ENCODE measurements around the gene ISL2. TPM values are rescaled to one million over a fixed set of nuclear protein-coding genes. Genes with fewer than 3 reads are reported as not detected.

The ISL2 gene
- total and polyA plus RNA-seq, 4 donors, result 0.22 to 0.86 (median 0.38) TPM; not detected in 1

- no peak for TF ChIP-seq CTCF (IDR thresholded peaks at IDR 0.05; ENCODE audit: control extremely low read depth, extremely low read depth)
- Histone ChIP-seq H3K27me3 (ENCODE audit: control insufficient read depth in 3 of 3, insufficient read depth in 3 of 3, low read length in 2 of 3) (peaks cover 0 to 21% (median 20%) of the 10 kb centered on the region in 3 donors), H3K9me3 (ENCODE audit: control insufficient read depth in 4 of 4, insufficient read depth in 3 of 4, low read length in 3 of 4) (peaks cover 0 to 1% (median 0%) of the 10 kb centered on the region in 4 donors), H3K4me3 (no peak overlapping the region), H3K27ac (ENCODE audit: low read depth in 1 of 2, low read length in 1 of 2) (no peak overlapping the region), H3K36me3 (ENCODE audit: control insufficient read depth in 4 of 4, insufficient read depth in 4 of 4, low read length in 4 of 4) (no peaks in the 10 kb centered on the region), H3K4me1 (ENCODE audit: control insufficient read depth in 5 of 5, insufficient read depth in 5 of 5, low read length in 5 of 5) (no peaks in the 10 kb centered on the region), H3K9ac (ENCODE audit: insufficient read depth in 1 of 2, low read length in 2 of 2) (no peak overlapping the region)
- ATAC-seq (ENCODE audit: insufficient read depth, low FRiP score), result no peak
- 89% methylated on average over 6 of the region's 6 CpGs for WGBS, 2 donors
- no peak for DNase-seq
Observed at GRCh38 chr15:76320012-76320411, 16.6 kb upstream of the ISL2 start.

- Histone ChIP-seq H3K27ac (ENCODE audit: low read depth in 1 of 2, low read length in 1 of 2) (no peak overlapping the region), H3K9me3 (ENCODE audit: control insufficient read depth in 4 of 4, insufficient read depth in 3 of 4, low read length in 3 of 4) (peaks cover 0 to 1% (median 0%) of the 10 kb centered on the region in 4 donors), H3K9ac (ENCODE audit: insufficient read depth in 1 of 2, low read length in 2 of 2) (no peak overlapping the region), H3K27me3 (ENCODE audit: control insufficient read depth in 3 of 3, insufficient read depth in 3 of 3, low read length in 2 of 3) (peaks cover 0 to 30% (median 23%) of the 10 kb centered on the region in 3 donors), H3K4me1 (ENCODE audit: control insufficient read depth in 5 of 5, insufficient read depth in 5 of 5, low read length in 5 of 5) (no peaks in the 10 kb centered on the region), H3K36me3 (ENCODE audit: control insufficient read depth in 4 of 4, insufficient read depth in 4 of 4, low read length in 4 of 4) (no peaks in the 10 kb centered on the region), H3K4me3 (no peak overlapping the region)
- no peak for TF ChIP-seq CTCF (IDR thresholded peaks at IDR 0.05; ENCODE audit: control extremely low read depth, extremely low read depth)
- DNase-seq, result no peak
- ATAC-seq (ENCODE audit: insufficient read depth, low FRiP score), result no peak
- WGBS, 2 donors, result 61 to 82% methylated on average over 10 of the region's 10 CpGs
Observed at GRCh38 chr15:76321171-76321570, 15.4 kb upstream of the ISL2 start.

- Histone ChIP-seq H3K9ac (ENCODE audit: insufficient read depth in 1 of 2, low read length in 2 of 2) (no peak overlapping the region), H3K4me3 (no peak overlapping the region), H3K36me3 (ENCODE audit: control insufficient read depth in 4 of 4, insufficient read depth in 4 of 4, low read length in 4 of 4) (no peaks in the 10 kb centered on the region), H3K4me1 (ENCODE audit: control insufficient read depth in 5 of 5, insufficient read depth in 5 of 5, low read length in 5 of 5) (no peaks in the 10 kb centered on the region), H3K27me3 (ENCODE audit: control insufficient read depth in 3 of 3, insufficient read depth in 3 of 3, low read length in 2 of 3) (peaks cover 0 to 34% (median 23%) of the 10 kb centered on the region in 3 donors), H3K27ac (ENCODE audit: low read depth in 1 of 2, low read length in 1 of 2) (no peak overlapping the region), H3K9me3 (ENCODE audit: control insufficient read depth in 4 of 4, insufficient read depth in 3 of 4, low read length in 3 of 4) (peaks cover 0 to 1% (median 0%) of the 10 kb centered on the region in 4 donors)
- ATAC-seq (ENCODE audit: insufficient read depth, low FRiP score) (no peak), DNase-seq (no peak)
- TF ChIP-seq CTCF (IDR thresholded peaks at IDR 0.05; ENCODE audit: control extremely low read depth, extremely low read depth), result no peak
- 75 to 84% methylated on average over 5 of the region's 5 CpGs for WGBS, 2 donors
Observed at GRCh38 chr15:76321602-76322001, 15.0 kb upstream of the ISL2 start.

- no peak overlapping the region for H3K27ac ChIP-seq (ENCODE audit: low read depth in 1 of 2, low read length in 1 of 2)
- 80 to 83% methylated on average over 3 of the region's 3 CpGs for WGBS, 2 donors
- H3K27me3 ChIP-seq (ENCODE audit: control insufficient read depth in 3 of 3, insufficient read depth in 3 of 3, low read length in 2 of 3), result peaks cover 0 to 46% (median 27%) of the 10 kb centered on the region in 3 donors
- H3K36me3 ChIP-seq (ENCODE audit: control insufficient read depth in 4 of 4, insufficient read depth in 4 of 4, low read length in 4 of 4), result no peaks in the 10 kb centered on the region
- no peak overlapping the region for H3K4me3 ChIP-seq
- no peak overlapping the region for H3K9ac ChIP-seq (ENCODE audit: insufficient read depth in 1 of 2, low read length in 2 of 2)
- no peaks in the 10 kb centered on the region for H3K4me1 ChIP-seq (ENCODE audit: control insufficient read depth in 5 of 5, insufficient read depth in 5 of 5, low read length in 5 of 5)
- DNase-seq, result no peak
- H3K9me3 ChIP-seq (ENCODE audit: control insufficient read depth in 4 of 4, insufficient read depth in 3 of 4, low read length in 3 of 4), result peaks cover 0 to 1% (median 0%) of the 10 kb centered on the region in 4 donors
- no peak for TF ChIP-seq CTCF (IDR thresholded peaks at IDR 0.05; ENCODE audit: control extremely low read depth, extremely low read depth)
- no peak for ATAC-seq (ENCODE audit: insufficient read depth, low FRiP score)
Observed at GRCh38 chr15:76324066-76324465, 12.5 kb upstream of the ISL2 start.

All from lung (tissue), 12 donors.